SK-N-SH (cell line): ENCODE data around the gene NOTCH1. TPM values are rescaled to one million over a fixed set of nuclear protein-coding genes. Genes with fewer than 3 reads are reported as not detected.

Experiments
- CTCF ChIA-PET: fragments of 300-600, 350-600 bp; formaldehyde crosslinking; extraction: SDS; loops from one replicate; lab custom pipeline; 2021; lab: Yijun Ruan, JAX
- POLR2A ChIA-PET: fragments of 350-600 bp; sonication (Branson Sonifier 250); formaldehyde crosslinking; extraction: SDS; loops from one replicate; lab custom pipeline; 2020; ENCODE audit warnings: antibody characterized with exemption, inconsistent platforms; lab: Yijun Ruan, JAX
- DNase-seq: peaks from one replicate; pipeline ENCODE4 v3.0.0; 2012
- H2AFZ ChIP-seq: fragments of 200-600 bp; sonication (generic); 2 replicates; pipeline ENCODE4 v1.8.1; 2016; ENCODE audit warnings: antibody characterized with exemption, mild to moderate bottlenecking, low read depth
- H3F3A ChIP-seq: fragments of 200-600 bp; sonication (generic); replicated peaks from 2 replicates; pipeline ENCODE3; 2016; ENCODE audit warnings: antibody characterized with exemption, mild to moderate bottlenecking; ENCODE audit not compliant: insufficient read depth
- H3K27ac ChIP-seq, 2 experiments: fragments of 200-500 bp in 1 of 2; fragments of 200-600 bp in 1 of 2; sonication (Bioruptor generic) in 1 of 2; sonication (generic), shearing (Covaris generic) in 1 of 2; 2 replicates each; pipeline versions ENCODE4 v1.5.1 to v1.6.1; 2014 to 2016; ENCODE audit warnings: low read depth in 2 of 2, inconsistent platforms in 1 of 2, low read length in 1 of 2, mild to moderate bottlenecking in 1 of 2, mixed read lengths in 1 of 2
- H3K27me3 ChIP-seq: fragments of 200-600 bp; sonication (generic), shearing (Covaris generic); 2 replicates; pipeline ENCODE4 v1.6.1; 2016; ENCODE audit warnings: mixed run types; ENCODE audit not compliant: insufficient read depth
- H3K36me3 ChIP-seq, 2 experiments: fragments of 200-500 bp in 1 of 2; fragments of 200-600 bp in 1 of 2; sonication (Bioruptor generic) in 1 of 2; sonication (generic) in 1 of 2; replicated peaks in 1 of 2; 2 replicates each; pipeline versions ENCODE3 to v1.5.1; 2014 to 2016; ENCODE audit warnings: low read length in 1 of 2, mild to moderate bottlenecking in 1 of 2; ENCODE audit not compliant: insufficient read depth in 2 of 2, control insufficient read depth in 1 of 2
- H3K4me1 ChIP-seq, 2 experiments: fragments of 200-500 bp in 1 of 2; fragments of 200-600 bp in 1 of 2; sonication (Bioruptor generic) in 1 of 2; sonication (generic), shearing (Covaris generic) in 1 of 2; 2 replicates each; pipeline versions ENCODE4 v1.5.1 to v1.6.1; 2014 to 2016; ENCODE audit warnings: low read depth in 1 of 2, low read length in 1 of 2, mixed run types in 1 of 2; ENCODE audit not compliant: insufficient read depth in 2 of 2, control insufficient read depth in 1 of 2
- H3K4me2 ChIP-seq: fragments of 200-600 bp; sonication (generic), shearing (Covaris generic); 2 replicates; pipeline ENCODE4 v1.6.1; 2017; ENCODE audit warnings: mixed run types
- H3K4me3 ChIP-seq, 2 experiments: fragments of 200-500 bp in 1 of 2; fragments of 200-600 bp in 1 of 2; sonication (Bioruptor generic) in 1 of 2; sonication (generic), shearing (Covaris generic) in 1 of 2; 2 replicates each; pipeline versions ENCODE4 v1.5.1 to v1.8.1; 2014 to 2016; ENCODE audit warnings: low read depth in 2 of 2, inconsistent platforms in 1 of 2, low read length in 1 of 2, mild to moderate bottlenecking in 1 of 2, mixed read lengths in 1 of 2, moderate library complexity in 1 of 2
- H3K79me2 ChIP-seq: fragments of 200-600 bp; sonication (generic); 2 replicates; pipeline ENCODE4 v1.8.1; 2017; ENCODE audit warnings: mild to moderate bottlenecking; ENCODE audit not compliant: insufficient read depth
- H3K9ac ChIP-seq: fragments of 200-600 bp; sonication (generic); 2 replicates; pipeline ENCODE4 v1.6.1; 2017; ENCODE audit warnings: mixed run types
- H3K9me2 ChIP-seq: fragments of 200-600 bp; sonication (generic); 2 replicates; pipeline ENCODE4 v1.6.1; 2017; ENCODE audit warnings: mixed run types
- H3K9me3 ChIP-seq: fragments of 200-600 bp; sonication (generic); 2 replicates; pipeline ENCODE4 v1.6.1; 2017; ENCODE audit warnings: mixed run types, mild to moderate bottlenecking, moderate library complexity
- H4K20me1 ChIP-seq: fragments of 200-600 bp; sonication (generic); 2 replicates; pipeline ENCODE4 v1.6.1; 2017; ENCODE audit warnings: mild to moderate bottlenecking, mixed run types; ENCODE audit not compliant: insufficient read depth
- CHD2 ChIP-seq: fragments of 150-350 bp; IDR thresholded peaks from 2 replicates; pipeline ENCODE4 v1.6.1; 2018; ENCODE audit warnings: low read length; ENCODE audit not compliant: partially characterized antibody
- EP300 ChIP-seq, 2 experiments: IDR thresholded peaks; 2 replicates each; pipeline versions ENCODE4 v1.4.0 to v1.6.1; 2012; ENCODE audit warnings: borderline replicate concordance in 1 of 2, low read depth in 1 of 2, low read length in 1 of 2
- FOXJ3 ChIP-seq: sonication (generic); formaldehyde crosslinking; IDR thresholded peaks from 2 replicates; pipeline ENCODE4 v1.5.1; 2020; ENCODE audit warnings: mild to moderate bottlenecking, missing genetic modification reagents
- GABPA ChIP-seq: IDR thresholded peaks from 2 replicates; pipeline ENCODE4 v1.4.0; 2012; ENCODE audit warnings: low read depth, mild to moderate bottlenecking
- IRF3 ChIP-seq: fragments of 150-350 bp; IDR thresholded peaks from 2 replicates; pipeline ENCODE4 v1.6.1; 2016; ENCODE audit warnings: mild to moderate bottlenecking, low read depth, low read length
- MAX ChIP-seq: IDR thresholded peaks from 2 replicates; pipeline ENCODE4 v1.4.0; 2012; ENCODE audit warnings: low read depth
- MEF2A ChIP-seq: IDR thresholded peaks from 2 replicates; pipeline ENCODE4 v1.4.0; 2012; ENCODE audit warnings: low read depth, borderline replicate concordance
- MXI1 ChIP-seq: IDR thresholded peaks from 2 replicates; pipeline ENCODE4 v1.6.1; 2012; ENCODE audit warnings: mild to moderate bottlenecking, low read depth, low read length, improper control_type of control experiment
- NRF1 ChIP-seq: IDR thresholded peaks from 2 replicates; pipeline ENCODE4 v1.6.1; 2012; ENCODE audit warnings: low read depth, mild to moderate bottlenecking, low read length
- RAD21 ChIP-seq: IDR thresholded peaks from 2 replicates; pipeline ENCODE4 v1.6.1; 2012; ENCODE audit warnings: mild to moderate bottlenecking, low read length
- RCOR1 ChIP-seq: fragments of 150-350 bp; IDR thresholded peaks from 2 replicates; pipeline ENCODE4 v1.6.1; 2017; ENCODE audit warnings: antibody characterized with exemption, low read length
- RFX5 ChIP-seq: IDR thresholded peaks from 2 replicates; pipeline ENCODE4 v1.6.1; 2012; ENCODE audit warnings: mild to moderate bottlenecking, improper control_type of control experiment, low read length
- SIN3A ChIP-seq: IDR thresholded peaks from 2 replicates; pipeline ENCODE4 v1.6.1; 2012; ENCODE audit warnings: low read depth, mild to moderate bottlenecking, low read length, moderate library complexity, borderline replicate concordance
- SMC3 ChIP-seq: IDR thresholded peaks from 2 replicates; pipeline ENCODE4 v1.6.1; 2012; ENCODE audit warnings: low read depth, low read length, improper control_type of control experiment
- TCF12 ChIP-seq: IDR thresholded peaks from 2 replicates; pipeline ENCODE4 v1.4.0; 2012
- USF2 ChIP-seq: fragments of 150-350 bp; IDR thresholded peaks from 2 replicates; pipeline ENCODE4 v1.6.1; 2017; ENCODE audit warnings: antibody characterized with exemption, low read length, low read depth, borderline replicate concordance
- ZBTB33 ChIP-seq: IDR thresholded peaks from 2 replicates; pipeline ENCODE4 v1.4.0; 2012; ENCODE audit warnings: low read depth, borderline replicate concordance
- WGBS: methylation state at CpG from one replicate; pipeline ENCODE4 v1.1.6; 2017; ENCODE audit warnings: low lambda C conversion rate; 5-methylcytosine and 5-hydroxymethylcytosine counted together
- polyA plus RNA-seq, 3 experiments: library from polyadenylated mRNA; depleted of rRNA; stranded (reverse); fragments of >200 nt; gene quantifications; 2 replicates each; pipeline ENCODE4 v1.2.3, GENCODE V29; 2012

The NOTCH1 gene
- polyA plus RNA-seq, 1 of the 3 experiments (the other 2 are of a cell fraction), result 6.6 TPM

- H4K20me1 ChIP-seq, result no peaks in the 10 kb centered on the region
- H3F3A ChIP-seq, result no peaks in the 10 kb centered on the region
- no peaks in the 10 kb centered on the region for H3K9me3 ChIP-seq
- ChIA-PET CTCF (interaction anchor here (0.7 to 1.3 kb wide), 3 partner anchors 13 to 28 kb away, joined by 3 to 4 read pairs (median 3); no protein-coding TSS in a partner anchor), POLR2A (no interaction called here)
- H3K27me3 ChIP-seq, result no peaks in the 10 kb centered on the region
- H3K4me2 ChIP-seq, result no peak overlapping the region
- H3K4me1 ChIP-seq, result no peaks in the 10 kb centered on the region
- H2AFZ ChIP-seq, result no peak overlapping the region
- no peak overlapping the region for H3K4me3 ChIP-seq
- no peak for DNase-seq
- no peaks in the 10 kb centered on the region for H3K9me2 ChIP-seq
- H3K36me3 ChIP-seq, result peaks cover 43 to 73% of the 10 kb centered on the region in 2 experiments
- 96% methylated on average over 13 of the region's 24 CpGs for WGBS
- H3K27ac ChIP-seq, result no peak overlapping the region
- no peak overlapping the region for H3K9ac ChIP-seq
- H3K79me2 ChIP-seq, result peaks cover 16% of the 10 kb centered on the region
- TF ChIP-seq NRF1, result no peak
- no peak for TF ChIP-seq GABPA
- TF ChIP-seq ZBTB33, result no peak
- TF ChIP-seq SMC3, result no peak
- TF ChIP-seq TCF12, result no peak
- no peak for TF ChIP-seq SIN3A
Measured at GRCh38 chr9:136457326-136457725, 88.5 kb downstream of the NOTCH1 start.

GRCh38 chr9:136456258-136456657 is 89.6 kb downstream of the NOTCH1 start:
- no peaks in the 10 kb centered on the region for H4K20me1 ChIP-seq
- H3K36me3 ChIP-seq, result peaks cover 48 to 76% of the 10 kb centered on the region in 2 experiments
- H3K9me2 ChIP-seq, result no peaks in the 10 kb centered on the region
- no peaks in the 10 kb centered on the region for H3K27me3 ChIP-seq
- H3K4me1 ChIP-seq, result no peaks in the 10 kb centered on the region
- H3K4me3 ChIP-seq, result no peak overlapping the region
- H3F3A ChIP-seq, result no peaks in the 10 kb centered on the region
- ChIA-PET CTCF (interaction anchor here (0.7 kb wide), 1 partner anchor 16 kb away, joined by 3 read pairs; no protein-coding TSS in a partner anchor), POLR2A (no interaction called here)
- no peak overlapping the region for H2AFZ ChIP-seq
- no peak overlapping the region for H3K9ac ChIP-seq
- 75% methylated on average over 4 of the region's 9 CpGs for WGBS
- H3K4me2 ChIP-seq, result no peak overlapping the region
- H3K27ac ChIP-seq, result no peak overlapping the region
- no peak for DNase-seq
- TF ChIP-seq FOXJ3 (CRISPR knock-in tag) (no peak), MAX (no peak), SIN3A (no peak), IRF3 (no peak), EP300 (IDR thresholded peaks at IDR 0.05; ENCODE audit: borderline replicate concordance in 1 of 2, low read depth in 1 of 2, low read length in 1 of 2) (no peak), RFX5 (no peak), RAD21 (no peak), USF2 (no peak), GABPA (no peak), CHD2 (no peak), RCOR1 (no peak), MEF2A (no peak), MXI1 (no peak)
- H3K79me2 ChIP-seq, result peaks cover 8% of the 10 kb centered on the region
- no peaks in the 10 kb centered on the region for H3K9me3 ChIP-seq
